Fibroblast of mammary gland (primary cell): ENCODE measurements around the gene PAM.

Experiments
- DNase-seq: peaks from one replicate; pipeline ENCODE4 v3.0.0-alpha.2; 2010; ENCODE audit warnings: low read depth
- H3K4me3 ChIP-seq: 2 replicates; pipeline ENCODE4 v1.5.1; 2011; ENCODE audit warnings: low read depth, mild to moderate bottlenecking, low read length, moderate library complexity; ENCODE audit not compliant: control insufficient read depth
- TF ChIP-seq, protein P1 (sequence below): conservative IDR thresholded peaks from 2 replicates; pipeline ENCODE4 v1.5.1; 2011; ENCODE audit warnings: low read depth, low read length, inconsistent platforms; ENCODE audit not compliant: control insufficient read depth, insufficient read depth

The PAM gene

DNA sequence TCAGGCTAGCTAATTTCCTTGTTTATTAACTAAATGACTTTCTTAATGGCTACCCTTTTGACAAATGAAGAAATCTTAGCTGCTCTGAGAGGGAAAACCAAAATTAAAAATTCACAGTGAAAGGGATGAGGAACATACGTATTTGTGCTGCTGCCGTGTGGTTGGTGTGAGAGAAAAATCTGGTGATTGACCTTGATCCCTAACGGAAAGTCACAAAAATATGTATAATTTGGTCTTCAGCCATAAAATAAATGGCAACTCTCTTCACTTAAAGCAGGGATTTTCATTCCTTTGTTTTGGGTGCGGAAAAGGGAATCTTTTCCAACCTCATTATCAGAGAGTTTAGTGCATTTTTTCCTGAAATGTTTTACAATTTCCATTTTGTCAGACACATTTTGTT lies 40.4 kb downstream of the PAM start:
- DNase-seq, result no peak
- H3K4me3 ChIP-seq, result no peak overlapping the region
- TF ChIP-seq, protein P1, sequence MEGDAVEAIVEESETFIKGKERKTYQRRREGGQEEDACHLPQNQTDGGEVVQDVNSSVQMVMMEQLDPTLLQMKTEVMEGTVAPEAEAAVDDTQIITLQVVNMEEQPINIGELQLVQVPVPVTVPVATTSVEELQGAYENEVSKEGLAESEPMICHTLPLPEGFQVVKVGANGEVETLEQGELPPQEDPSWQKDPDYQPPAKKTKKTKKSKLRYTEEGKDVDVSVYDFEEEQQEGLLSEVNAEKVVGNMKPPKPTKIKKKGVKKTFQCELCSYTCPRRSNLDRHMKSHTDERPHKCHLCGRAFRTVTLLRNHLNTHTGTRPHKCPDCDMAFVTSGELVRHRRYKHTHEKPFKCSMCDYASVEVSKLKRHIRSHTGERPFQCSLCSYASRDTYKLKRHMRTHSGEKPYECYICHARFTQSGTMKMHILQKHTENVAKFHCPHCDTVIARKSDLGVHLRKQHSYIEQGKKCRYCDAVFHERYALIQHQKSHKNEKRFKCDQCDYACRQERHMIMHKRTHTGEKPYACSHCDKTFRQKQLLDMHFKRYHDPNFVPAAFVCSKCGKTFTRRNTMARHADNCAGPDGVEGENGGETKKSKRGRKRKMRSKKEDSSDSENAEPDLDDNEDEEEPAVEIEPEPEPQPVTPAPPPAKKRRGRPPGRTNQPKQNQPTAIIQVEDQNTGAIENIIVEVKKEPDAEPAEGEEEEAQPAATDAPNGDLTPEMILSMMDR, result no peak

DNA sequence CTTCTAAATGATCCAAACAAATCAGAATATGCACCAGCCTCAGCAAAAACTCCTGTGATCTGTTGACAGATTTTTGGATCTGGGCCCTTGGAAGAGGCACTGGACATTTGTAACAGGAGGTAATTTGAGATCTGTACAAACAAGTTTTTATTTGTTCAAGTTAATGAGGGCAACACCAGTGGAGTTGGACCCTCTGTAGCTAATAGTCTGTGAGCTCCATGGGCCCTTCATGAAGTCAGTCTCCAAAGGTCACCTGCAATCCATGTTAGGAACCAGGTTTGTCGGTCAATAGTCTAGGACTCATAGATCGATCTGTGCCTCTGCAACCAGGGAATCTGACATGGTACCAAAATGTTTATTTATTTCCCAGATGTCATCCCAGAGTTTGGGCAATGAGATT lies 40.9 kb downstream of the PAM start:
- no peak for DNase-seq
- TF ChIP-seq, protein P1, result no peak
- H3K4me3 ChIP-seq, result no peak overlapping the region

- no peak overlapping the region for H3K4me3 ChIP-seq
- DNase-seq, result peak; percentile 15
- TF ChIP-seq, protein P1, result no peak
These were observed 41.4 kb downstream of the PAM start for GRCh38 chr5:102796498-102796897.

GRCh38 chr5:102797322-102797884 lies 42.3 kb downstream of the PAM start:
- TF ChIP-seq, protein P1, result no peak
- no peak for DNase-seq

GRCh38 chr5:102798104-102798785 lies 43.1 kb downstream of the PAM start:
- no peak for DNase-seq
- H3K4me3 ChIP-seq, result no peak overlapping the region
- TF ChIP-seq, protein P1, result no peak

More at GRCh38 chr5:102797322-102797884, 42.3 kb downstream of the PAM start:
- no peak overlapping the region for H3K4me3 ChIP-seq

- DNase-seq, result peak; percentile 45
- TF ChIP-seq, protein P1, result no peak
- no peak overlapping the region for H3K4me3 ChIP-seq
These were observed 43.9 kb downstream of the PAM start for GRCh38 chr5:102799017-102799416.

DNA sequence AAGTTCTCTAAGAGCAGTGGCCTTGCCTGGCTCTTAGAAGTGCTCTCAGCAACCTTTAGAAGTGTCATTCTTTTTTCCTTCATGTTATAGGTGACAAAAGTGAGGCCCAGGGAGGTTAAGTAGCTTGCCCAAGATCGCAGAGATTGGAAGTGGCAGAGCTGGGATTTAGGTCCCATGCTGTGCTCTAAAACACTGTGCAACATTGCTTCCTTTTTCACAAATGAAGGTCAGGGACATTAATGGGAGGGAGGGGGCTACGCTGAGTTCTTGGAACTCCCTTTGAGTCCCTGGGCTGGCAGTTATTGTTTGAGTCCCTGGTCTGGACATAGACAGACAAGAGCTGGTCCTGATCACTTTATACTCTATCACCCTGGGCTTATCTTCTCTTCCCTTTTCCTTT lies 45.3 kb downstream of the PAM start:
- no peak for DNase-seq
- TF ChIP-seq, protein P1, result no peak
- no peak overlapping the region for H3K4me3 ChIP-seq
